ENCODE results near the gene SH3BP4.

- TF ChIP-seq TAF1 (IDR thresholded peaks at IDR 0.05; ENCODE audit: low read depth, low read length) (no peak), SPI1 (IDR thresholded peaks at IDR 0.05; ENCODE audit: low read depth, low read length) (no peak), POLR2A (IDR thresholded peaks at IDR 0.05; ENCODE audit: low read depth, low read length) (no peak)
These were observed 65.6 kb downstream of the SH3BP4 start for GRCh38 chr2:235017441-235017840.
